GM12872 (cell line): ENCODE results near the gene NDST4.

Source experiments
- CTCF ChIP-seq: IDR thresholded peaks from 3 replicates; pipeline ENCODE4 v1.5.1; 2011; ENCODE audit warnings: low read depth, mild to moderate bottlenecking, low read length, moderate library complexity; ENCODE audit not compliant: insufficient read depth

NDST4 gene

GRCh38 chr4:114875630-114876029, 237.8 kb downstream of the NDST4 start:
- TF ChIP-seq CTCF, result no peak

- no peak for TF ChIP-seq CTCF
Observed at GRCh38 chr4:114874321-114874720, 239.1 kb downstream of the NDST4 start.

GRCh38 chr4:114870987-114871386, 242.4 kb downstream of the NDST4 start:
- TF ChIP-seq CTCF, result no peak

GRCh38 chr4:114866901-114867670, 246.3 kb downstream of the NDST4 start:
- no peak for TF ChIP-seq CTCF

GRCh38 chr4:114864060-114864459, 249.4 kb downstream of the NDST4 start:
- no peak for TF ChIP-seq CTCF

- no peak for TF ChIP-seq CTCF
Observed at GRCh38 chr4:114860786-114861185, 252.6 kb downstream of the NDST4 start.

- no peak for TF ChIP-seq CTCF
Observed at GRCh38 chr4:114857831-114858230, 255.6 kb downstream of the NDST4 start.

GRCh38 chr4:114839986-114840385, 273.4 kb downstream of the NDST4 start:
- no peak for TF ChIP-seq CTCF
